HG02763 (cell line): ENCODE measurements around the gene QDPR.
A peak's percentile ranks its signal among the peaks of the same experiment; 100 is the strongest.
"Not testable (repeated sequence)": the region's sequence is repeated elsewhere in the genome, so short reads cannot be mapped to it uniquely, and the experiment has no call there.

Source experiments
- ATAC-seq: cut with Tn5 transposase; IDR thresholded peaks from one replicate; pipeline ENCODE4 v1.9.1; 2021; ENCODE audit warnings: mild to moderate bottlenecking, moderate library complexity; ENCODE audit not compliant: unreplicated experiment

Gene QDPR

DNA sequence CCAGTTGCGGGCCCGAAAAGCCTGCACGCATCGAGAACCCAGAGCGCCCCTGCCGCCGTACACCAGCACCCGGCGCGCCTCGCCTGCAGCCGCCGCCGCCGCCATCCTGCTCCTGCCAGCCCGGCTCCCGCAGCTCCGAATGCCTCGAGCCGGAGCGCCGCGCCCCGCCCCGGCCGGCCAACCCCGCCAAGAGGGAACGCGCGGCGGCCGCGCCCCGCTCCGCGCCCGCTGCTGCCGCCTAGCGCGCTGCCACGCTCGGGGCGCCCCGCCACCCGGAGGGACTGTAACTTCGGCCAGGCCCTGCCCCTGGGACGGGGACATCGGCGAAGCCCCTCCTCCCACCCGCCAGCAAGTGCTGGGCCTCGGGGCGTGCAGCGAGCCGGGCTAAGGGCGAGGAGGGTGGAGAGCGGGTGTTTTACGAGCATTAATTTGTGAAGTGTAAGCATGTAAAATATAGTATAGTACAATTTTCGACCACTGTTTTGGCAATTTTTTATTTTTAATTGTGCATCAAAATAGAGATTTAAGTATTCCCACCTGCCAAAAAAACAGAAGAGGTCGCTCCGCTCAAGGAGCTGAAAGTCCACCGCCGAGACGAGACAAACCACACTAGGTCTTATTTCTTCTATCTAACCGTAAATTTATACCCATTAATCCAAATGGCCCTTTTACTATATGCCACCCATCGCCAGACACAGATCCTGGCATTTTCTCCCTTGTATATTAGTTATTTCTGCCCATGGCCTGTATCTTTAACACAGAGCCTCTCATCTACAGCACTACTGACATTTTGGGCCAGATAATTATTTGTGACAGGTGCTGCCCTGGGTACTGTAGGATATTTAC is at the start of gene QDPR:
QDPR (minus strand) TSS at position 141 of the 846 bp plus-strand sequence; CDS start at position 105, 36 bp downstream.
- peak; percentile 98 for ATAC-seq

DNA sequence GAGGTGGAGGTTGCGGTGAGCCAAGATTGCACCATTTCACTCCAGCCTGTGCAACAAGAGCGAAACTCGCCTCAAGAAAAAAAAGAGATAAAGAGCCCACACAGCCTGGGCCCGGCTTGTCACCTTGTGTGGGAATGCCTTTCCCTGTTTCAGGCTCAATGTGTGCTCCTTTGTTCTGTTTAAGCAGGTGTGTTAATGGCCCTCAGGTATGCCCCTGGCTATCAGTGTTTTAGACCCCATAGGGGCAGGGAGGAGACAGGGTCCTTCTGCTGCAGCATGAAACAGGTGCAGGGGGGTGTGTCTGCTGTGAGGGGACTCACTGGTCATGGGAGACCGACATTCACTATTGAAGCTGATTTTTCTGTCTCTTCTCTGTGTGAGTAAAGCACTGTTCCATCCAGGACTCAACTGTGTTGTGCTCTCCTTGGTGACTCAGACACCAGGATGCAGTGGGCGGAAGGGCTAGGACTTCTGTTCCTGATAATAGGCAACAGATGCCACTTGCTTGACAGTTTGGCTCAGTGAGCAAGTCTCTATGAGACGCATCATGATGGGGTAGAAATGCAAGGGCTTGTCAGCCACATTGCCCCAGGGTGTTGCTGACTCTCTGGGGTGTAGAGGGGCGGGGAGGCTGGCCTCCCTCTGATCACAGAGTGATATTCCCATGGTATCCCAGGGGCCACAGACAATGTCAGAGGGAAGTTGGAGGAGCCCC is 49.5 kb upstream of the QDPR start:
- no peak for ATAC-seq

DNA sequence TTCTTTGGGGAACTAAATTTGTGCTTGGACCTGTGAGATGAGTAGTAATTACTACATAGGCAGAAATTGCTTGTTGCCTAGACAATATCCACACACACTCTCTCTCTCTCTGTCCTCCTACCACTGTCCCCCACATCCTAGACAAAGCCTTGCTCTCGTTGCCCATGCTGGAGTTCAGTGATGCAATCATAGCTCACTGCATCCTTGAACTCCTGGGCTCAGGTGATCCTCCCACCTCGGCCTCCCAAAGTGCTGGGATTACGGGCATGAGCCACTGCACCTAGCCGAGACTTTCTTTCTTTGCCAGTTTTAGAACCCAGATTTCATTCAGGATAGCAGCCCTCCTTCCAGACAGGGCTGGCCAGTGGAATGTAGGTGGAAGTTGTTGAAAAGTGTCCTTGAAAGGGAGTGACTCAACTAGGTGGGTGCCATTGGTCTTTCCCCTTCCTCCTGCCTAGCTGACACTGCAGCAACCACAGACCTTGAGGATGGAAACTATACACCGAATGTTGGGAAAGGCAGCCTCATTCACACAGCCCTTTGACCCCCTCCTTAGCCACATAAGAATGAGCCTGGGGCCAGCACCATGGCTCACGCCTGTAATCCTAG is 48.3 kb upstream of the QDPR start:
- ATAC-seq: no peak

GRCh38 chr4:17559709-17560048 is 47.8 kb upstream of the QDPR start:
- ATAC-seq: no peak

GRCh38 chr4:17558941-17559708 is 47.2 kb upstream of the QDPR start:
- ATAC-seq: no peak

- ATAC-seq: no peak
Observed at GRCh38 chr4:17557880-17558279, 46.0 kb upstream of the QDPR start.

GRCh38 chr4:17556498-17556897 is 44.6 kb upstream of the QDPR start:
- no peak for ATAC-seq

- no peak for ATAC-seq
Observed at GRCh38 chr4:17554568-17554967, 42.7 kb upstream of the QDPR start.

GRCh38 chr4:17552427-17552826 is 40.5 kb upstream of the QDPR start:
- no peak for ATAC-seq

- ATAC-seq: no peak
Observed at GRCh38 chr4:17550549-17550948, 38.7 kb upstream of the QDPR start.

- no peak for ATAC-seq
Observed at GRCh38 chr4:17546678-17547077, 34.8 kb upstream of the QDPR start.

GRCh38 chr4:17546222-17546621 is 34.3 kb upstream of the QDPR start:
- no peak for ATAC-seq

DNA sequence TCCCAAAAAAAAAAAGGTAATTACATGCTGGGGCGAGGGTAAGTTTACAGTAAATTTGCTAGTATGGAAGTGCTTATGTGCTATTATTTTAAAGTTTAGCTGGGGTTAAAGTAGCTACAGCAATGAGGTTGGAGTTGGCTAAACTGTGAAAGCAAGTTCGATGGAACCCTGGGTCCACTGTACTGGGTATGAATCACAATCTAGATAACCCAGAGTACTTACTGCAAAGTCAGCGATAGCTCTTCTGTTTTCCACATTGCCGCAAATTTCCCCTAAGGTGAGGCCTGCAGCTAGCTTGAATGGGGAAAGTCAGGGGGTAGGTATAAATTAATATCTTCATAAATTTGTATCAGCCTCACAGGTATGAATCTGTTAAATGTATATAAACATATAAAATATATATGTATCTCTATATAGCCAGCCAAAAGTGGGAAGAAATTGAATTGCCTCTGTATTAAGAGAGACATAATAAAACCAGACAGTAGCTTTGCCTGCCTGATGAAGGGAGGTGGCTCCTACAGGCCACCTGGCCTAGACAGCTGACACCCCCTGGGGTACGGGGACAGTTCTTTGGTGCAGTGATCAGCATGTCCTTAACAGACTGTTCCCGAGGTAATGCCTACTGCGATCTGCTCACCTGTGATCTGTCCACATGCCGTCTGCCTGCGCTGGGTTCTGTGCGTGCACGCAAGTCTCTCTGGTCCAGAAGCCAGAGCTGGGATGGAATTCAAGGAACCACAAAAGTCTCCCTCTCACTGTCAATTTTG is 33.7 kb upstream of the QDPR start:
- ATAC-seq: no peak

DNA sequence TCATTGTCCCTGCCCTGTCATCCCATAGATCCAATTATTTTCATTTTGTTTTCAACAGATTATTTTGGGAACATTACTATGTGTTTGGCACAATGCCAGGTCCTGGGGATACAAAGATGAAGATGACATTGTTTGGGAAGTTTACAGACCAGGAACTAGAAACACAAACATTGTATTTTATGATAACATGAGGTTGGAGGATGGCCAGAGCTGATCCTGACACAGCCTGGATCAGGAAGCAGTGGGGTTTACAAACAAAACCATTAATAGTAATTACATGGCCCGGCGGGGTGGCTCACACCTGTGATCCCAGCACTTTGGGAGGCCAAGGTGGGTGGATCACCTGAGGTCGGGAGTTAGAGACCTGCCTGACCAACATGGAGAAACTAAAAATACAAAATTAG is 32.9 kb upstream of the QDPR start:
- no peak for ATAC-seq

DNA sequence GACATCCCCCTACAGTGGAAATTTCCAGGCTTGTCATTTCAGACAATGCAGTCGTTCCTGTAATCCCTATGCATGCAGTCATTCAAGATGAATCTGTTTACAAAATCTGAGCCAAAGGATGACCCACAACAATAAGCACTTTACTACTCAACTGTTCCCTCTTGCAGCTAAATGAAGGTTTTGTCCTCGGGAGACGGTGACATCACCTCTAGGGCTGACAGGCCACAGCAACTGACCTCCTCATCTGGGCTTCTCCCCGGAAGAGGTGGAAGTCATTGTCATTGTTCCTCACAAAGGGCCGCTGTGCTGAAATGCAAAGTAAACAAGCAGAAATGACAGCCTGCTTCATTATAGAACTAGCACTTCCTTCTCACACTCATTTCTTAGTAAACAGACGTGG is 32.3 kb upstream of the QDPR start:
- no peak for ATAC-seq

DNA sequence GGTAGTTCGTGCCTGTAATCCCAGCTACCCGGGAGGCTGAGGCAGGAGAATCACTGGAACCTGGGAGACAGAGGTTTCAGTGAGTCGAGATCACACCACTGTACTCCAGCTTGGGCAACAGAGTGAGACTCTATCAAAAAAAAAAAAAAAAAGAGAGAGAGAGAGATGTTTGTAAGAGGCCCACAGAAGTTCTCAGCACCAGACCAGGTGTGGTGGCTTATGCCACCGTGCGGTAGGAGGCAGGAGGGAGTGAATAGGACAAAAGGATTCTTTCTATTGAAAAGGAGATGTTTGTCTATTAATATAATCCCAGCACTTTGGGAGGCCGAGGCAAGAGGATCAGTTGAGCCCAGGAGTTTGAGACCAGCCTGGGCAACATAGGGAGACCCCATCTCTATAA is 25.2 kb upstream of the QDPR start:
- not testable (repeated sequence) for ATAC-seq

DNA sequence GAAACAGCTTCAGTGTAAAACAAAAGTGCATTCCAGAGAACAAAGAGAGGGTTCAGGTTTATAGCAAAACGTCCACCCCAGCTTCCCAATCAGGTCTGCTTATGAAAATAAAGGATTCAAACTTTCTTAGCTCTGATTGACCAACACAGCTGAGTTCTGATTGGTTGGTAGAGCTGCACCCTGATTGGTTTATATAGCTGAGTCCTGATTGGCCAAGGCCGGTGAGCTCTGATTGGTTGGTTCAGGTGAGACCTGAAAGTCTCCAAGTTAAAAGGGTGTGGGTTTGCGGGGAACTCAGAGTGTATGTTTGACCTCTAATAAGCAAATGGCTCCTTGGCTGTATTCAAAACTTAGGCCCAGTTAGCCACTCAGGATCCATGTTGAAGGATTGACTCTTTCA is 24.0 kb upstream of the QDPR start:
- ATAC-seq: no peak

- no peak for ATAC-seq
Observed at GRCh38 chr4:17535242-17535641, 23.4 kb upstream of the QDPR start.

DNA sequence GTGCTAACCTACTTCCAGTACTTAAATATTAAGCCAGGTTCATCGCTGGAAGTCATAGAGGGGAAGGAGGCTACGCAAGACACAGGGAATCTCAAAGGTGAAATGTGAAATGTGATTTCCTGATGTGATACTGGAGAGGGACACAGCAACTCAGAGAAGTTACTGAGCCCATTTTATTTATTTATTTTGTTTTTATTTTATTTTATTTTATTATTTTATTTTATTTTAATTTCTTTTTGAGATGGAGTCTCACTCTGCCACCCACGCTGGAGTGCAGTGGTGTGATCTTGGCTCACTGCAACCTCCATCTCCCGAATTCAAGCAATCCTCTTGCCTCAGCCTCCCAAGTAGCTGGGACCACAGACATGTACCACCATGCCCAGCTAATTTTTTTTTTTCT is 22.8 kb upstream of the QDPR start:
- no peak for ATAC-seq

GRCh38 chr4:17531538-17532285 is 19.8 kb upstream of the QDPR start:
- ATAC-seq: no peak
